NCI-H146 treated with DMSO at 0.1 percent for 48 hours (cell line): Measurements from ENCODE around the gene NUDT22.

ENCODE experiments used
- DNase-seq: peaks from one replicate; lab custom pipeline; 2025; ENCODE audit not compliant: unreplicated experiment; lab: John Stamatoyannopoulos, UW

Gene NUDT22

GRCh38 chr11:64225608-64226506, at the start of gene NUDT22, which contains the start of gene TRPT1:
NUDT22 (plus strand) TSS chr11:64226274; CDS start chr11:64226653, 379 bp downstream.
TRPT1 (minus strand) TSS chr11:64226186; CDS start chr11:64225860, 326 bp downstream.
- DNase-seq, result peak; percentile 60

- DNase-seq, result no peak
These were observed 49.3 kb upstream of the NUDT22 start for GRCh38 chr11:64176751-64177150.

- no peak for DNase-seq
These were observed 47.9 kb upstream of the NUDT22 start for GRCh38 chr11:64178203-64178602.

GRCh38 chr11:64178951-64179639, 47.0 kb upstream of the NUDT22 start:
- no peak for DNase-seq

- DNase-seq, result no peak
These were observed 45.2 kb upstream of the NUDT22 start for GRCh38 chr11:64180891-64181290.

GRCh38 chr11:64181506-64182411, 44.3 kb upstream of the NUDT22 start:
- no peak for DNase-seq

GRCh38 chr11:64183890-64184289, 42.2 kb upstream of the NUDT22 start:
- no peak for DNase-seq

- peak; percentile 62 for DNase-seq
These were observed 40.8 kb upstream of the NUDT22 start for GRCh38 chr11:64185175-64185692.

- DNase-seq, result peak; percentile 99
These were observed 40.2 kb upstream of the NUDT22 start, which contains the start of gene STIP1 for GRCh38 chr11:64185693-64186491. STIP1 (plus strand) TSS chr11:64186171; CDS start chr11:64186262, 91 bp downstream.

GRCh38 chr11:64186492-64187165, 39.4 kb upstream of the NUDT22 start:
- DNase-seq, result no peak

- DNase-seq, result no peak
These were observed 33.6 kb upstream of the NUDT22 start for GRCh38 chr11:64192434-64192833.

- no peak for DNase-seq
These were observed 29.4 kb upstream of the NUDT22 start for GRCh38 chr11:64196626-64197025.

GRCh38 chr11:64198511-64198910, 27.6 kb upstream of the NUDT22 start:
- DNase-seq, result no peak

GRCh38 chr11:64201543-64201942, 24.5 kb upstream of the NUDT22 start:
- no peak for DNase-seq

GRCh38 chr11:64202992-64203391, 23.1 kb upstream of the NUDT22 start:
- DNase-seq, result no peak

GRCh38 chr11:64203421-64204079, 22.5 kb upstream of the NUDT22 start:
- DNase-seq, result no peak

GRCh38 chr11:64204080-64204440, 22.0 kb upstream of the NUDT22 start:
- no peak for DNase-seq

- peak; percentile 37 for DNase-seq
These were observed 21.5 kb upstream of the NUDT22 start for GRCh38 chr11:64204464-64204989.
